MCF 10A (cell line): ENCODE results near the gene WDR83. TPM values are rescaled to one million over a fixed set of nuclear protein-coding genes. Genes with fewer than 3 reads are reported as not detected.
"Not testable (repeated sequence)": the region's sequence is repeated elsewhere in the genome, so short reads cannot be mapped to it uniquely, and the experiment has no call there.

ENCODE experiments used
- BruUV-seq: library from RNA; stranded (reverse); fragments of 400-500 nt; replicated peaks from 2 replicates; lab custom pipeline; 2021; lab: Mats Ljungman, UMichigan
- CTCF ChIA-PET: fragments of 300-600 bp; sonication (Branson Sonifier 250); formaldehyde crosslinking; extraction: SDS; loops from one replicate; lab custom pipeline; 2021; ENCODE audit warnings: antibody characterized with exemption, inconsistent platforms; lab: Yijun Ruan, JAX
- POLR2A ChIA-PET: fragments of 300-600, 350-650 bp; sonication (Branson Sonifier 250); formaldehyde crosslinking; extraction: SDS; loops from one replicate; lab custom pipeline; 2020; ENCODE audit warnings: antibody characterized with exemption, inconsistent platforms; lab: Yijun Ruan, JAX
- DNase-seq: peaks from one replicate; pipeline ENCODE4 v3.0.0-alpha.2; 2018; ENCODE audit not compliant: unreplicated experiment
- H3K27ac Mint-ChIP-seq: one replicate; pipeline ENCODE4 v1.8.0; 2022; ENCODE audit warnings: mild to moderate bottlenecking, low read depth, mixed read lengths; ENCODE audit not compliant: unreplicated experiment
- H3K27me3 Mint-ChIP-seq: one replicate; pipeline ENCODE4 v1.8.0; 2022; ENCODE audit warnings: mixed read lengths; ENCODE audit not compliant: insufficient read depth, unreplicated experiment
- H3K36me3 Mint-ChIP-seq: one replicate; pipeline ENCODE4 v1.8.0; 2022; ENCODE audit warnings: mild to moderate bottlenecking, moderate library complexity, mixed read lengths; ENCODE audit not compliant: insufficient read depth, unreplicated experiment
- H3K4me1 Mint-ChIP-seq: one replicate; pipeline ENCODE4 v1.8.0; 2022; ENCODE audit warnings: mixed read lengths; ENCODE audit not compliant: insufficient read depth, unreplicated experiment
- H3K4me3 Mint-ChIP-seq: one replicate; pipeline ENCODE4 v1.8.0; 2022; ENCODE audit warnings: mild to moderate bottlenecking, moderate library complexity, mixed read lengths; ENCODE audit not compliant: unreplicated experiment
- H3K9me3 Mint-ChIP-seq: one replicate; pipeline ENCODE4 v1.8.0; 2022; ENCODE audit warnings: mixed read lengths; ENCODE audit not compliant: unreplicated experiment
- intact Hi-C: fragments of 100-400 bp; cut with micrococcal nuclease; formaldehyde crosslinking; loops from 2 replicates; pipeline ENCODE4 v1.14.1; 2022
- total RNA-seq: library from RNA; stranded (reverse); gene quantifications from 2 replicates; pipeline ENCODE4 v1.2.3, GENCODE V29; 2022
- TF ChIP-seq, protein P1 (sequence below): fragments of 200-600 bp; IDR thresholded peaks from one replicate; pipeline ENCODE4 v1.8.0; 2022; ENCODE audit warnings: antibody characterized with exemption, mild to moderate bottlenecking; ENCODE audit not compliant: unreplicated experiment

WDR83 gene
- total RNA-seq, 1 experiment from 2014 or later: 11.7 TPM

DNA sequence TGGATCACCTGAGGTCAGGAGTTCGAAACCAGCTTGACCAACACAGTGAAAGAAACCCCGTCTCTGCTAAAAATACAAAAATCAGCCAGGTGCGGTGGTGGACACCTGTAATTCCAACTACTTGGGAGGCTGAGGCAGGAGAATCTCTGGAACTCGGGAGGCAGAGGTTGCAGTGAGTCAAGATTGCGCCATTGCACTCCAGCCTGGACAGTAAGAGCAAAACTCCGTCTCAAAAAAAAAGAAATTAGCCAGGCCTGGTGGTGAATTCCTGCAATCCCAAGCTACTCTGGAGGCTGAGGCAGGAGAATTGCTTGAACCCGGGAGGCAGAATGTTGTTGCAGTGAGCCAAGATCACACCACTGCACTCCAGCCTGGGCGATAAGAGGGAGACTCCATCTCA is 42.0 kb downstream of the WDR83 start:
- DNase-seq: no peak
- BruUV-seq: no TSS peak
- H3K9me3 Mint-ChIP-seq: no peaks in the 10 kb centered on the region
- no peaks in the 10 kb centered on the region for H3K27me3 Mint-ChIP-seq
- peaks cover 97% of the 10 kb centered on the region for H3K36me3 Mint-ChIP-seq
- ChIA-PET CTCF (interaction anchor here (0.6 to 1.3 kb wide), 2 partner anchors 139 to 141 kb away, joined by 3 to 5 read pairs; no protein-coding TSS in a partner anchor), POLR2A (interaction anchor here (0.7 to 3.1 kb wide), 2 partner anchors 12 kb away, joined by 3 to 13 read pairs; partner anchors contain the start of gene FBXW9)
- intact Hi-C loops: no loop called here
- TF ChIP-seq, protein P1, sequence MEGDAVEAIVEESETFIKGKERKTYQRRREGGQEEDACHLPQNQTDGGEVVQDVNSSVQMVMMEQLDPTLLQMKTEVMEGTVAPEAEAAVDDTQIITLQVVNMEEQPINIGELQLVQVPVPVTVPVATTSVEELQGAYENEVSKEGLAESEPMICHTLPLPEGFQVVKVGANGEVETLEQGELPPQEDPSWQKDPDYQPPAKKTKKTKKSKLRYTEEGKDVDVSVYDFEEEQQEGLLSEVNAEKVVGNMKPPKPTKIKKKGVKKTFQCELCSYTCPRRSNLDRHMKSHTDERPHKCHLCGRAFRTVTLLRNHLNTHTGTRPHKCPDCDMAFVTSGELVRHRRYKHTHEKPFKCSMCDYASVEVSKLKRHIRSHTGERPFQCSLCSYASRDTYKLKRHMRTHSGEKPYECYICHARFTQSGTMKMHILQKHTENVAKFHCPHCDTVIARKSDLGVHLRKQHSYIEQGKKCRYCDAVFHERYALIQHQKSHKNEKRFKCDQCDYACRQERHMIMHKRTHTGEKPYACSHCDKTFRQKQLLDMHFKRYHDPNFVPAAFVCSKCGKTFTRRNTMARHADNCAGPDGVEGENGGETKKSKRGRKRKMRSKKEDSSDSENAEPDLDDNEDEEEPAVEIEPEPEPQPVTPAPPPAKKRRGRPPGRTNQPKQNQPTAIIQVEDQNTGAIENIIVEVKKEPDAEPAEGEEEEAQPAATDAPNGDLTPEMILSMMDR: no peak
- no peak overlapping the region for H3K27ac Mint-ChIP-seq
- no peaks in the 10 kb centered on the region for H3K4me1 Mint-ChIP-seq
- no peak overlapping the region for H3K4me3 Mint-ChIP-seq

DNA sequence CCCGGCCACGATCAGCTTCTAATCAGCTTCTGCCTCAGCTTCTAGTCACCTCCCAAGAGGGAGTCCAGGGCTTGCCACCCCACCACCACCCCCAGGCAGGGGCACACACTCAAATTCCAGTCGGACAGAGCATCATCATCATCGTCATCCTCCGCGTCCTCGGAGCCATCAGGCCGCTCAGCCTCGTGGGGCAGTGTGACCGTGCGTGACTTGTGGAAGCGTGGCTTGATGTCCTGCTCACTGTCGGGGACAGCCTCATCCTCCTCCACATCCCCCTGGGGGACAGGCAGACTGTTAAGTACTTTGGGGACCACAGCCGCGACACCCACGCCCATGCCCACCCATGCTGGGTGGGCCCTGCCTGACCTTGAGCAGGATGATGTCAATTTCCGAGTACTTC is 44.6 kb downstream of the WDR83 start:
- intact Hi-C loops: no loop called here
- ChIA-PET POLR2A (no interaction called here), CTCF (interaction anchor here (1.0 to 2.1 kb wide), 6 partner anchors 23 to 140 kb away, joined by 3 to 8 read pairs (median 5); partner anchors contain the start of gene TRIR)
- no TSS peak for BruUV-seq
- Mint-ChIP-seq H3K9me3 (no peaks in the 10 kb centered on the region), H3K36me3 (peaks cover 97% of the 10 kb centered on the region), H3K4me3 (no peak overlapping the region), H3K27ac (no peak overlapping the region), H3K4me1 (no peaks in the 10 kb centered on the region), H3K27me3 (no peaks in the 10 kb centered on the region)
- TF ChIP-seq, protein P1: no peak
- no peak for DNase-seq

DNA sequence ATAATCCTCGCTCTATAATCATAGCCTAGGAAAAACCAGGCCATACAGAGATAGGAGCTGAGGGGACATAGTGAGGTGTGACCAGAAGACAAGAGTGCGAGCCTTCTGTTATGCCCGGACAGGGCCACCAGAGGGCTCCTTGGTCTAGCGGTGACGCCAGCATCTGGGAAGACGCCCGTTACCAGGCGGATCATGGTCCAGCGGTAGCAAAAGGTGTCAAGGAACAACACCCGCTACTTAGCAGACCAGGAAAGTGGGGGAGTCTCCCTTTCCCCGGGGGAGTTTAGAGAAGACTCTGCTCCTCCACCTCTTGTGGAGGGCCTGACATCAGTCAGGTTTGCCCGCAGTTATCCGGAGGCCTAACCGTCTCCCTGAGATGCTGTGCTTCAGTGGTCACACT is 45.5 kb downstream of the WDR83 start:
- H3K9me3 Mint-ChIP-seq, BruUV-seq, H3K27ac Mint-ChIP-seq, DNase-seq, H3K4me3 Mint-ChIP-seq, POLR2A ChIA-PET, intact Hi-C loops, H3K4me1 Mint-ChIP-seq, H3K27me3 Mint-ChIP-seq: not testable (repeated sequence)
- peaks cover 96% of the 10 kb centered on the region for H3K36me3 Mint-ChIP-seq
- CTCF ChIA-PET: interaction anchor here (0.6 to 2.1 kb wide), 3 partner anchors 22 to 1818 kb away, joined by 3 to 6 read pairs (median 5); partner anchors contain the start of gene TRIR
- TF ChIP-seq, protein P1: peak; percentile 32

DNA sequence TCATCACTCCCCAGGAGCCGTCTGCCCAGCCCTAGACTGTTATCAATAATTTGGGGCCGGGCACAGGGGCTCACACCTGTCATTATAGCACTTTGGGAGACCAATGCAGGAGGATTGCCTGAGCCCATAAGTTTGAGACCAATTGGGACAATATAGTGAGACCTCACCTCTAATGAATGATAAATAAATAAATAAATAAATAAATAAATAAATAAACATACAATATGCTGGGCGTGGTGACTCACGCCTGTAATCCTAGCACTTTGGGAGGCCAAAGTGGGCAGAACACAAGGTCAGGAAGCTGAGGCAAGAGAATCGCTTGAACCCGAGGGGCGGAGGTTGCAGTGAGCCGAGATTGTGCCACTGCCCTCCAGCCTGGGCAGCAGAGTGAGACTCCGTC is 46.7 kb downstream of the WDR83 start:
- peaks cover 96% of the 10 kb centered on the region for H3K36me3 Mint-ChIP-seq
- H3K27ac Mint-ChIP-seq, H3K9me3 Mint-ChIP-seq, H3K4me1 Mint-ChIP-seq, H3K27me3 Mint-ChIP-seq, H3K4me3 Mint-ChIP-seq, BruUV-seq, DNase-seq, intact Hi-C loops: not testable (repeated sequence)
- ChIA-PET CTCF (interaction anchor here (0.7 to 1.4 kb wide), 6 partner anchors 14 to 83 kb away, joined by 3 to 4 read pairs (median 3); no protein-coding TSS in a partner anchor), POLR2A (interaction anchor here (1.1 kb wide), 1 partner anchor 16 kb away, joined by 4 read pairs; no protein-coding TSS in a partner anchor)
